HPDE6-E6E7 (cell line): ENCODE measurements around the gene ZKSCAN3.
"Not testable (repeated sequence)": the region's sequence is repeated elsewhere in the genome, so short reads cannot be mapped to it uniquely, and the experiment has no call there.

ENCODE experiments used
- DNase-seq: peaks from one replicate; pipeline ENCODE4 v3.0.0; 2011; ENCODE audit warnings: missing footprints; ENCODE audit errors: extremely low spot score

Gene ZKSCAN3

DNA sequence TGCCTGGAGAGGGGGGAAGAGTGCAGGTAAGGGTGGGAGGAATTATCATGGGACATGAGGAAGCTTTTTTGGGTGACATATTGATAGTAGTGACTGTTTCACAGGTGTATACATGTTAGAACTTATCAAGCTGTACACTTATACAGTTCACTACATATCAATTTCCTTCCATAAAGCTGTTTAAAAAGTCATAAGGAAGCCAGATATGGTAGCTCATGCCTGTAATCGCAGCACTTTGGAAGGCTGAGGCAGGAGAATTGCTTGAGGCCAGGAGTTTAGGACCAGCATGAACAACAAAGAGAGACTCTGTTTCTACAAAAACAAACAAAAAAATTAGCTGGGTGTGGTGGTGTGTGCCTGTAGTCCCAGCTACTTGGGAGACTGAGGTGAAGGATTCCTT is 28.1 kb downstream of the ZKSCAN3 start:
- no peak for DNase-seq

DNA sequence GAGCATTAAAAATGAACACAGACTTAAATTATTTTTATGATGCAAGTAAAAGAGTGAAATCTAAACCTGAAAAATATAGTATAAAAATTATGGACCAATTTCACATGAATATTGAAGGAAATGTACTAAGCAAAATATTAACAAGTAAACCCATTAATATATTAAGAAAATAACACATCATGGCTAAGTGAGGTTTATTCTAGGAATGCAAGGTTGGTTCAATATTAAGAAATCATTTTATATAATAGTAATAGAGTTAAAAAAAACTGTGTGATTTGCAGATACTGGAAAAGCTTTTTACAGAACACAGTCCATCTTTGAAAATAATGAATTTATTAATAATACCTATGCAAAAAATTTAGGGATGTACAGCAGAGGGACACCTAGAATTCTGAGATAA is 28.9 kb downstream of the ZKSCAN3 start:
- no peak for DNase-seq

DNA sequence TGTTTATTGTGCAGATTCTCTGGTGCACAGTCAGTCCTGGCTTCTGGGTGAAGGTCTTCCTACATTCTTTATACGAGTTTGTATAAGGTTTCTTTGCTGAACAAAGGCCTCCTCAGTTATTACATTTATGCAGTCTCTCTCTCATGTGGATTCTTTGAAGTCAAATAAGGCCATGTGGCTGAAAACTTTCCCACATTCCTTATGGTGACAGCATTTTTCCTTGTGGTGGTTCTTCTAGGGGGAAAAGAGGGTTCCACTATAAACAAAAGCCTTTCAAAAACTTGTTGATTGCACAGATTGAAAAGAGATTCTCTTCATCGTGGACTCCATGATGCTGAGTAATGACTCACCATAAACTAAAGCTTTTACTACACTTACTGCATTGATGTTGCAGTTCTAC is 30.6 kb downstream of the ZKSCAN3 start:
- no peak for DNase-seq

DNA sequence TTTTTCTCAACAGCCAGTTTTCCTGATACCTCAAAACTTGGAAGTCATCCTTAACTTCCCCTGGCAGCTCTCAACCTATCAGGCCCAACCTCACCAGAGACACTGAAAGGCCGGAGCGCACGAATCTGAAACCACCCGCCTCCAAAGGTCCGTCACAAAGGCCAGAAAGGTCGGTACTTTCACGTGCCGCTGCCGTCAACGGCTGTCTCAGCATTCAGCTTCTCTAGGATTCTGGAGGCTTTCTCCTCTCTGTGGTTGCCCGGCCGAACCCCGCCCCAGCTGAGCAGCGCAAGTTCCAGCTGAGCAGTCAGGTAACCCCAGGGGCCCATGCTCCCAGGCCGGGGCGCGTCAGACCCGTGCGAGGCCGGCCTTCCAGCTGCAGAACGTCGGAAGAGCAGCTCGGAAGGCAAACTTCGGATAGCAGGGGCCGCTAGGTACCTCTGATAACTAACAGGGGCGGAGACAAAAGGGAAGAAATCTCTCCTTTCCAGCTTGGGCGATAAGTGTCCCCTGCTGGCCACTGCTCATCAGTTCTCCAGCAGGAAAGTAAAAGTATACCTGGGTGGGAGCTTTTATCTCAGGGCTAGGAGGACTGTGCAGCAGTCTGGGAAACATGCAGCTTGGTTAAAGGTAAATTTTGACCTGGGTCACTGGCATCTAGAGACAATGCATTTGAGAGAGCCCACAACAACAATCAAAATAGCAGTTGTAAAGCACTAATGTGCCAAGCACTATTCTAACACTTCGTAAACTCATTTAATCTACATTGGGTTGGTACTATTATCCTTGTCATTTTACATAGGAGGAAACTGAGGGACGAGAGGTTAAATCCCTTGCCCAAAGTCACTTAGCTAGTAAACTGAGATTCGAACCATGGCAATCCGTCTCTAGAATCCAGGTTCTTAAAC is 33.7 kb downstream of the ZKSCAN3 start:
- peak; percentile 86 for DNase-seq

DNA sequence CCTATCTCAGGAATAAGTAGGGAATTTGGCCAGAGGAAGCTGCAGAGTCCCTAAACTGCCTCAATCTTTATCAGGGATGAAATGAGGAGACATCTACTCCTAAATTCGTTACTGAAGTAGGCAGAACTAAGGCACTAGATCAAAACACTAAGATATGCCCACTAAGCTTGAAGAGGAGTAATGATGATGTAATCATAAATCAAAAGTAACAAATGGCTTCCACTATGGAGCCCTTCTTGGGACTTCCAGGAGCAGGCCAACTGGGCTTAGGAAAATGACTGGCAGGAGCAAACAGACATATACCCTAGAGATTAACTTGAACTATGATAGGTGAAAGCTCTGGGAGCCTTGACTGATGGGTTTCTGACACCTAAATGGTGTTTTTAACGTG is 34.4 kb downstream of the ZKSCAN3 start:
- DNase-seq: no peak

DNA sequence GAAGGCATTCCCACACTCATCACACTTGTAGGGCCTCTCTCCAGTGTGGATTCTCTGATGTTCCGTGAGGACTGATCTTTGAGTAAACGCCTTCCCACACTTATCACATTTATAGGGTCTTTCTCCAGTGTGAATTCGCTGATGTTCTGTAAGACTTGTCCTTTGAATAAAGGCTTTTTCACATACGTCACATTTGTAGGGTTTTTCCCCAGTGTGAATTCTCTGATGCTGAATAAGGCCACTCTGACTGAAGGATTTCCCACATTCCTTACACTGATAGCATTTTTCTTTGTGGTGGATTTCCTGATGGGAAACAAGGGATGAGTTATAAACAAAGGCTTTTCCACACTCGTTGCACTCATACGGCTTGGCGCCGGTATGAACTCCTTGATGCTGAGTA is 40.9 kb downstream of the ZKSCAN3 start:
- DNase-seq: no peak

DNA sequence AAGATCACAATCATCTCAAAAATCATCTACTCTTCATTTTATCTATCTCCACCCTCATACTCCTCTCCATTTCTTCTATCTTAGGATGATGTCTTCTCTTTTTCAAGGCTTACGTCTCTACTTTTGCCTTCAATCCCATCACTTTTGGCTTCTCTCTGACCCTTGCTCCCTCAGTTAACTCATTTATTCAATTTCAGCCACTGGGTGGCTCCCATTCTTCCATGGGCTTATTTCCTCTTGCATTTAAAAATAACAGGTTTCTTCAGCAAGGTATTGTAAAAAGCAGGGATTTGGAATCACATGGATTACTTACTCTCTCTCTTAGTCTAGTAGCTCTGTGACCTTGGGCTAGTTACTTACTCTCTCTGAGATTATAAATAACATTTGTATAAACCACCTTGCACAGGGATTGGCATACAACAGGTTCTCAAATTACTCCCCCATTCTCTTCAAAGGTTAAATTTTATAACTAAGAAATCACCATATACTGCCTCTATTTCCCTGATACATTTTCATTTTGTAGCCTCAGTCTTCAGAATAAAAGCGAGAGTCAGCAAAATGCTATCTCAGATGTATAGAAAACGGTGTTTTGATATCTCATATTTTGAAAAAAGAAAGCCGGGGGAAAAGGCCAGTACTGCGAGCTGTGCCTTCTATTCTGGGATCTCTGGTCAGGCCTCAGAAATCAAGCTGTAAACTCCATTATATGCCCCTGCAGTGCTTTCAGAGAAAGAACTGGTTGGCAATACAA is 44.3 kb downstream of the ZKSCAN3 start:
- DNase-seq: no peak

DNA sequence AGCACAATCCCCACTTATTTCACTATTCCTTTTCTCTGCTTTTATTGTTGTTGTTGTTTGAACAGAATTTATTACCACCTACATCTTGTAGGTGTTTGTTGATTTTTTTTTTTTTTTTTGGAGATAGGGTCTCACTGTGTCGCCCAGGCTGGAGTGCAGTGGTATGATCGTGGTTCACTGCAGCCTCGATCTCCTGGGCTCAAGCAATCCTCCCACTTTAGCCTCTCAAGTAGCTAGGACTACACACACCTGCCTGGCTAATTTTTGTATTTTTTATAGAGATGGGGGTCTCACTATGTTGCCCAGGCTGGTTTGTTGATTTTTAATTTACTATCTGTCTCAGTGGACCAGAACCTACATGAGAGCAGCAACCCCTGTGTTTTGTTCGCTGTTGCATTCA is 46.2 kb downstream of the ZKSCAN3 start:
- no peak for DNase-seq

DNA sequence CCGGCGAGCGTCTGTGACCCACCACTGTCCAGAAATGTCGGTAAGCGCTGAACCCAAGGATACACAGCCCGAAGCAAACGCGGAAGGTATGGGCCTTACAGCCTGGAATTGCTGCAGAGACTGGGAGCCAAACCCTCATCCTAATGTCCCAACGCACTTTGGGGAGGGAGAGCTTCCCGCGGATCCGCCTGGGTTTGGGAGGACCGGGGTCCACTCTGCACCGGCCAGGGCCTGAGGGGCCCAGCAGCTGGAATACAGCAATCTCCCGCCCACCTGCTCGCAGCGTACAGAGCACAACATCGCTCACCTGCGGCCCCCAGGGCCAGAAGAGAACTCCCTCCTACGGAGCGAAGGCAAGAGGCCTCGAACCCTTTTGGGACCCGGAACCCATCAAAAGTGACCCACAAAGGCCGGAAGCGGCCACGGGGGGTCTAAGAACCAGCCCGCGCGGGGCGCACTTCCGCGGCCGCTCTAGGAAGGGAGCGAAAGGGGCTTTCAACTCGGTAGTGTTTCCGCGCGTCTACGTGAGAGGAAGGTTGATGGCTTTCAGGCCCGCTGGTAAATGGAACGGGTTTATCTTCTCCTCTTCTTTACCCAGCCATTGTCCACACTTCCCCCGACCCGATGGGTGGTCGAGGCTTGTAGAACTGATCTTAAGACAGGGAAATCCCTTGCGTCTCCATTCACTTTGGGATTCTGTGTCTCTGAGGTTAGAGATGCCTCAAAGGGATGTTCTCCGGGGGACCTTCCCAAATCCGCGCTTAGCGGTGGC is 49.8 kb downstream of the ZKSCAN3 start, which contains the start of gene ZSCAN12:
ZSCAN12 (minus strand) TSS at position 398 of the 772 bp plus-strand sequence. CDS start 1,342 bp downstream, outside the sequence.
- DNase-seq: peak; percentile 58

DNA sequence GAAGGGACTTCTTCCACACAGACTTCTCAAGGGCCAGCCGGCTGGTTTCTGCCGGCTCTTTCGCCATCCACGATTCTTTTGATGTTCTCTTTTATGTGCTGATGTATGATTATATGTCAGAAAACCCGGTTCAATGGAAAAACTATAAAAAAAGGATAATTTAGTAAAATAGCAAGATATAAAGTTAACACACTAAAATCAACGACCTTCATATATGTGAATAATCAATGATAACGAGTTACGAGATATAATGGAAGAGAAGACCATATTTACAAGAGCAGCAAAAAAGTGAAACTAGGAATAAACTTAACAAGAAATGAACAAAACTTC is 50.3 kb downstream of the ZKSCAN3 start:
- no peak for DNase-seq

DNA sequence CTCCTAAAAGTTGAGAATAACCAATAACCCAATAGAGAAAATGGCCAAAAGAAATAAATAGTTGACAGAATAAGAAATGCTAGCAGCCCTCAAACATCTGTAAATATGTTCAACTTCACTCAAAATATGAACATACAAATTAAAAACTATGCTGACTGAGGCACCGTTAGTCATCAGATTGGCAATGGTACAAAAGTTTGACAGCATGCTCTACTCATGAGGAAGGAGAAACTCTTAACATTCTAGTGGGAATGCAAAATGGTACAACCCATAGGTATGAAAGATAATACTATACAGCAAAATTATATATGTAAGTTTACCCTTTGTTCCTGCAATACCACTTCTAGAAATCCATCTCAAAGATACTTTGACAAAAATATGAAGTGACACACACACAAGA is 51.4 kb downstream of the ZKSCAN3 start:
- no peak for DNase-seq

DNA sequence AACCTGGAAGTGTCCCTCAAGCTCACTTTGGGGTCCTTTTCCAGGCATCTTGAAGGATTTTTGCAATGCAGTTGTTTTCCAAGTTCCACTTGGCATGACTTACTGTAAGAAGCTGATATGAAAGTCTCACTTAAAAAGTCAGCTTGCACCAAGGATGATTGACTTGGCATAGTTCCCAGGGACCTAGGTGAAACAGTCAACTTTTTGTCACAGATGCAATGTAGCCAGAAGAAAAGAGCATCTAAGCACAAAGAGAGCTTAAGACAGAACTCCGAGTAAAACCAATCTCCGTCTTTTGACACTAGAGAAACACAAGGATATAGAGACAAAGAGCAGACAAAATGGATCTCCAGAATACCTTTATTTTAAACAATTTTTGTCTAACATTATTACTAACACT is 52.5 kb downstream of the ZKSCAN3 start:
- DNase-seq: no peak

DNA sequence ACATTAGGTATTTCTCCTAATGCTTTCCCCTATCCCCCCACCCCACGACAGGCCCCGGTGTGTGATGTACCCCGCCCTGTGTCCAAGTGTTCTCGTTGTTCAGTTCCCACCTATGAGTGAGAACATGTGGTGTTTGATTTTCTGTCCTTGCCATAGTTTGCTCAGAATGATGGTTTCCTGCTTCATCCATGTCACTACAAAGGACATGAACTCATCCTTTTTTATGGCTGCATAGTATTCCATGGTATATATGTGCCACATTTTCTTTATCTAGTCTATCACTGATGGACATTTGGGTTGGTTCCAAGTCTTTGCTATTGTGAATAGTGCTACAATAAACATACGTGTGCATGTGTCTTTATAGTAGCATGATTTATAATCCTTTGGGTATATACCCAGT is 54.2 kb downstream of the ZKSCAN3 start:
- DNase-seq: not testable (repeated sequence)

DNA sequence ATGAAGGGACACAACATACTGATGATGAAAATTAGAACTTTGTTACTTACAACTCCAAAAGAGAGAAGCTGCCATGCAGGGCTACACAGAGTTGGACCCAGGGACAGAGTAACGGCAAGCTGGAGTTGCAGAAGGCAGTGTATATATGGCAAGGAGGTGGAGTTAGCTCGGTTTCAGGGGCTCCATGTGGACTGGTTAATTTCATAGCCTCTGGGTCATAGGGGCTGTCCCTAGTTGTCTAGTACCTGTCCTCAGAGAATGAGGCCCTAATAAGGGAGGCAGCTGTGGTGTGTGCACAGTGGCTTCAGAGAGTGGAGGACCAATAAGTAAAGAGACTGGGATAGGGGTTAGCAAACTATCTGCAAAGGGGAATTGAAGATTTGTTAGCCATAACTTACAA is 57.7 kb downstream of the ZKSCAN3 start:
- DNase-seq: no peak

DNA sequence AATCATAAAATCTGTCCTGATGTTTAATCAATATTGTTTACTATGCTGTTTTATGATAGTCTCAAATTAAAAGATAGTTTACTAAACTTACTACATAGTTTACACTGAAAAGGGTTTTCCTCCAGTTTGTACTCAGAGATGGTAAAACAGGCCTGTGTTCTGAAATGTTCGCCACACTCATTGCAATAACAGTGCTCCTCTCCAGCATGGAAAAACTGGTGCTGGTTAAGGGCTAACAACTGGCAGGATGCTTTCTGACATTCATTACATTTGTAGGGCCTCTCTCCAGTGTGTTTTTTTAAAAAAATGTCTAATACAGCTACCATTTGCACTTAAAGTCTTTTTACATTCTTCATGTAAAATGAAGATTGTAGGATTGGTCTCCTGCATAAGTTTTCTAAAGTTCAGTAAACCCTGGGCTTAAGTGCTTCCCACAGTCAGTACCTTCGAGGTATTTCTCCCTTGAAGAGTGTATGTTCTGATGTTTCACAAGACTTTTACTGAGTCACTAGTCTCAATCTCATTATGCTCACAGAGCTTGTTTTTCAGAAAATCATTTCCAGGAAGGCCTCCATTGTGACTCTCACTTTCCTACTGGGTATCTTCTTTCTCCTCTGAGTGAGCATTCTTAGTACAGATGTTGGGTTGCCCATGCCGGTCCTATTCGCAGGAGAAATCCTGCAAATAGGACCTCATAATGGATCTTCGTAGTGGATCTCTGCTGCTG is 58.5 kb downstream of the ZKSCAN3 start:
- DNase-seq: no peak

DNA sequence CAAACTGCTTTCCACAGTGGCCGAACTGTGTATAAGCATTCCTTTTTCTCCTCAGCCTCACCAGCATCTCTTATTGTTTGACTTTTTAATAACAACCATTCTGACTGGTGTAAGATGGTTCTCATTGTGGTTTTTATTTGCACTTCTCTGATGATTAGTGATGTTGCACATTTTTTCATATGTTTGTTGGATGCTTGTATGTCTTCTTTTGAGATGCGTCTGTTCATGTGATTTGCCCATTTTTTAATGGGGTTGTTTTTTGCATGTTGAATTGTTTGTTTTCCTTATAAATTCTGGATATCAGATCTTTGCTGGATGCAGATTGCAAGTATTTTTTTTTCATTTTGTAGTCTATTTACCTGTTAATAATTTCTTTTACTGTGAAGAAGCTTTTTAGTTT is 61.0 kb downstream of the ZKSCAN3 start:
- no peak for DNase-seq

DNA sequence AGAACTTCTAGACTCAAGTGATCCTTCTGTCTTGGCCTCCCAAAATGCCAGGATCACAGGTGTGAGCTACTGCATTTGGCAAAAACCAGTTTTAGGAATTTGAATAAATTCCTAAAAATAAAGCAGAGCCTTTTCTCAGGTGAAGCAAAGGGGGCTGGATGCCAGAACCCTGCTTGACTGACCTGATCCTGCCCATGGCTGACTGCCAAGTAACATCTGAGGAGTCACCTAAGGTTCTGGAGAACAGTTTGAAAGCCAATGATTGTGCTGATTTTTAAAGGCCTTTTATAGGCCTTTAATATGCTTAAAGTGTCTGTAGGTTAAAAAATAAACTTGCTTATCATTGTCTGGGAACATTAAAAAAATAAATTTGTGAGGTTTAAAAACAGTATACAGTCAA is 63.9 kb downstream of the ZKSCAN3 start:
- no peak for DNase-seq
